Endothelial cell of umbilical vein (primary cell): Measurements from ENCODE around the gene MVP. TPM values are rescaled to one million over a fixed set of nuclear protein-coding genes. Genes with fewer than 3 reads are reported as not detected.

Experiments used
- BruUV-seq: library from RNA; stranded (reverse); fragments of 400-500 nt; replicated peaks from 2 replicates; lab custom pipeline; 2021; lab: Mats Ljungman, UMichigan
- CTCF ChIA-PET: fragments of 300-600, 350-600 bp; sonication (Branson Sonifier 250); formaldehyde crosslinking; loops from one replicate; lab custom pipeline; 2021; ENCODE audit warnings: antibody characterized with exemption, inconsistent platforms; lab: Charles Lee
- POLR2A ChIA-PET: fragments of 300-600, 350-600 bp; sonication (Branson Sonifier 250); formaldehyde crosslinking; loops from one replicate; lab custom pipeline; 2021; ENCODE audit warnings: antibody characterized with exemption, inconsistent platforms; lab: Charles Lee
- DNase-seq: peaks from one replicate; pipeline ENCODE4 v3.0.0-alpha.2; 2011; ENCODE audit warnings: low read depth, low spot score
- FAIRE-seq: peaks from 2 replicates; lab custom pipeline; 2011; peaks lifted over from hg19 to GRCh38; lab: Jason Lieb, UNC
- H2AFZ ChIP-seq: 2 replicates; pipeline ENCODE4 v1.6.0; 2012; ENCODE audit warnings: low read depth, low read length, control low read depth, inconsistent platforms
- H3K27ac ChIP-seq: 2 replicates; pipeline ENCODE4 v1.5.1; 2011; ENCODE audit warnings: low read depth, mild to moderate bottlenecking, control low read depth, low read length, moderate library complexity; ENCODE audit not compliant: insufficient read depth
- H3K27me3 ChIP-seq, 2 experiments: 2 replicates each; pipeline versions ENCODE4 v1.6.0 to v1.6.1; 2011; ENCODE audit warnings: low read length in 2 of 2, mixed read lengths in 1 of 2; ENCODE audit not compliant: control insufficient read depth in 2 of 2, insufficient read depth in 2 of 2
- H3K36me3 ChIP-seq, 2 experiments: 2 replicates in 1 of 2; 3 replicates in 1 of 2; pipeline ENCODE4 v1.5.1; 2011; ENCODE audit warnings: low read length in 2 of 2, mild to moderate bottlenecking in 1 of 2, moderate library complexity in 1 of 2; ENCODE audit not compliant: control insufficient read depth in 2 of 2, insufficient read depth in 2 of 2; ENCODE audit errors: extremely low read depth in 1 of 2
- H3K4me1 ChIP-seq: 3 replicates; pipeline ENCODE4 v1.5.1; 2011; ENCODE audit warnings: mild to moderate bottlenecking, low read length; ENCODE audit not compliant: control insufficient read depth, insufficient read depth; ENCODE audit errors: extremely low read depth
- H3K4me2 ChIP-seq: 2 replicates; pipeline ENCODE4 v1.6.1; 2011; ENCODE audit warnings: low read length, control low read depth, mixed read lengths; ENCODE audit not compliant: insufficient read depth
- H3K4me3 ChIP-seq, 3 experiments: fragments of 200-600 bp in 1 of 3; sonication (generic), shearing (Covaris generic) in 1 of 3; replicated peaks in 1 of 3; 2 replicates each; pipeline ENCODE4 v1.5.1; 2011 to 2016; ENCODE audit warnings: control low read depth in 3 of 3, low read length in 3 of 3, mild to moderate bottlenecking in 2 of 3, inconsistent platforms in 1 of 3, low read depth in 1 of 3, moderate library complexity in 1 of 3; ENCODE audit not compliant: insufficient read depth in 1 of 3
- H3K79me2 ChIP-seq: 2 replicates; pipeline ENCODE4 v1.6.0; 2012; ENCODE audit warnings: low read length, inconsistent platforms; ENCODE audit not compliant: control insufficient read depth, insufficient read depth
- H3K9ac ChIP-seq: replicated peaks from 2 replicates; pipeline ENCODE3; 2011; ENCODE audit warnings: low read length, control low read depth; ENCODE audit not compliant: insufficient read depth; ENCODE audit errors: extremely low read depth
- H3K9me1 ChIP-seq: replicated peaks from 3 replicates; pipeline ENCODE4 v1.6.0; 2011; ENCODE audit warnings: mild to moderate bottlenecking, low read length; ENCODE audit not compliant: control insufficient read depth, insufficient read depth; ENCODE audit errors: extremely low read depth
- H3K9me3 ChIP-seq: replicated peaks from 2 replicates; pipeline ENCODE4 v1.5.1; 2012; ENCODE audit warnings: low read length, inconsistent platforms; ENCODE audit not compliant: control insufficient read depth, insufficient read depth
- H4K20me1 ChIP-seq: replicated peaks from 2 replicates; pipeline ENCODE3; 2011; ENCODE audit warnings: mild to moderate bottlenecking, low read length; ENCODE audit not compliant: control insufficient read depth, insufficient read depth; ENCODE audit errors: extremely low read depth
- EZH2 ChIP-seq: IDR thresholded peaks from 2 replicates; pipeline ENCODE4 v1.6.1; 2012; ENCODE audit warnings: borderline replicate concordance, low read depth, mild to moderate bottlenecking, moderate library complexity, low read length, inconsistent platforms; ENCODE audit not compliant: severe bottlenecking
- FOS ChIP-seq: IDR thresholded peaks from 2 replicates; pipeline ENCODE4 v1.6.1; 2011; ENCODE audit warnings: mild to moderate bottlenecking, low read length, moderate library complexity, borderline replicate concordance; ENCODE audit not compliant: insufficient read depth
- GATA2 ChIP-seq: IDR thresholded peaks from 2 replicates; pipeline ENCODE4 v1.7.0; 2011; ENCODE audit warnings: low read depth, mild to moderate bottlenecking, moderate library complexity, mixed read lengths, low read length; ENCODE audit not compliant: insufficient read length, insufficient read depth
- JUN ChIP-seq: IDR thresholded peaks from 2 replicates; pipeline ENCODE4 v1.6.1; 2011; ENCODE audit warnings: borderline replicate concordance, low read depth; ENCODE audit not compliant: insufficient read length, insufficient read depth
- MYC ChIP-seq: IDR thresholded peaks from one replicate; pipeline ENCODE4 v1.6.1; 2011; ENCODE audit warnings: mild to moderate bottlenecking, low read depth, low read length
- POLR2A ChIP-seq: IDR thresholded peaks from 2 replicates; pipeline ENCODE4 v1.6.1; 2012; ENCODE audit warnings: low read depth, mild to moderate bottlenecking, control low read depth, low read length
- POLR2AphosphoS5 ChIP-seq: IDR thresholded peaks from 2 replicates; pipeline ENCODE4 v1.6.1; 2012; ENCODE audit warnings: low read depth, mild to moderate bottlenecking, control low read depth, low read length, moderate library complexity; ENCODE audit not compliant: insufficient read depth
- dilution Hi-C: fragments of 300-500 bp; cut with MboI; formaldehyde crosslinking; loops from one replicate; pipeline ENCODE4 v1.15.0; 2019; ENCODE audit warnings: low sequenced_read_pairs; ENCODE audit not compliant: extremely low pct_ligation_motif_present
- intact Hi-C: fragments of 100-400 bp; cut with micrococcal nuclease; formaldehyde crosslinking; loops from one replicate; pipeline ENCODE4 v1.10.0; 2022
- polyA plus RNA-seq, 4 experiments: library from polyadenylated mRNA; depleted of rRNA in 3 of 4; stranded (reverse) in 3 of 4; unstranded in 1 of 4; fragments of >200 nt; gene quantifications; 2 replicates each; pipeline versions ENCODE4 v1.2.1 to v1.2.3, GENCODE V29; 2011 to 2012; ENCODE audit warnings: missing spikeins in 1 of 4
- total RNA-seq: library from RNA; stranded (reverse); gene quantifications from 2 replicates; pipeline ENCODE4 v1.2.3, GENCODE V29; 2021
- TF ChIP-seq, protein P1 (sequence below), 2 donors: IDR thresholded peaks; 1 replicate in 1 of 2; 2 replicates in 1 of 2; pipeline ENCODE4 v1.5.1; 2011; ENCODE audit warnings: low read length in 2 of 2, mild to moderate bottlenecking in 2 of 2, moderate library complexity in 2 of 2, control low read depth in 1 of 2, inconsistent platforms in 1 of 2, low read depth in 1 of 2; ENCODE audit not compliant: insufficient read depth in 1 of 2; ENCODE audit errors: extremely low read depth in 1 of 2

The MVP gene
- total and polyA plus RNA-seq, 2 donors (not counting 3 experiments of a cell fraction or from before 2014, with no cell fraction given) = 49.8 to 118 TPM

DNA sequence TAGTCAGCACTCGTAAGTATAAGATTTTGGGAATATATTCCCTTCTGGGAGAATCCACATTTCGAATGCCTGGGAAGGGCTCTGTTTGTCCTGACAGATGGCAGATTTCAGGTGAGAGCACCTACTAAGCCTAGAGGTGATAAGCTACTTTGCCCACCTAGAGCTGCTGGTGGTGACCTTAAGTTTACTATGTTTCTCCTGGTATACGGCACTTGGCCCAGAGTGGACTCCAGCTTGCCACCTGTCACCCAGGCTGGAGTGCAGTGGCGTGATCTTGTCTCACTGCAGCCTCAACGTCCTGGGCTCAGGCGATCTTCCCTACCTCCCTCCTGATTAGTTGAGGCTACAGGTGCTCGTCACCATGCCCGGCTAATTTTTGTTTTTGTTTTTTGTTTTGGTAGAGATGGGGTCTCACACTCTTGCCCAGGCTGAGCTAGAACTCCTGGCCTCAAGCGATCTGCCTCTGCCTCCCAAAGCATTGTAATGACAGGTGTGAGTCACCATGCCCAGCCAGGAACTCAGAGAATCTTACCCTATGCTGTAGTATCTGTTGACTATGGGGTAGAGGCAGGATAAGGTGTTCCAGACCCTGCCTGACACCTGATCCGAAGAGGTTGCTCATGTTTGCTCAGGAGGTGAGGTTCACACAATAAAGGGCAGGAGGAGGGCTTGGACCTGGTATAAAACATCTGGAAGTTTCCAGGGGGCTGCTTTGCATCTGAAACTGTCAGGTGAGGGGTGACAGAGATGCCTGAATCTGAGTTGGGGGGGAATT, 42.5 kb upstream of the MVP start, which contains the start of gene ZG16:
ZG16 (plus strand) TSS at position 681 of the 775 bp plus-strand sequence. CDS start 1,011 bp downstream, outside the sequence.
- Histone ChIP-seq H3K4me3 (no peak within 1 kb of the TSS), H3K4me1 (no peaks in the 10 kb centered on the region), H3K27ac (no peak within 1 kb of the TSS), H2AFZ (no peak within 1 kb of the TSS), H3K9me1 (no peaks in the 10 kb centered on the region), H3K4me2 (no peak within 1 kb of the TSS), H3K36me3 (no peaks in the 10 kb centered on the region), H3K9ac (no peak within 1 kb of the TSS), H3K27me3 (peaks cover 17 to 25% of the 10 kb centered on the region in 2 experiments), H3K79me2 (no peaks in the 10 kb centered on the region), H4K20me1 (no peaks in the 10 kb centered on the region), H3K9me3 (no peaks in the 10 kb centered on the region)
- FAIRE-seq (no peak), DNase-seq (no peak)
- dilution Hi-C loops = no loop called here
- intact Hi-C loops = no loop called here
- TF ChIP-seq FOS = no peak
- BruUV-seq = no TSS peak
- ChIA-PET CTCF (interaction anchor here (0.9 kb wide), 1 partner anchor 49 kb away, joined by 3 read pairs; no protein-coding TSS in a partner anchor), POLR2A (no interaction called here)

DNA sequence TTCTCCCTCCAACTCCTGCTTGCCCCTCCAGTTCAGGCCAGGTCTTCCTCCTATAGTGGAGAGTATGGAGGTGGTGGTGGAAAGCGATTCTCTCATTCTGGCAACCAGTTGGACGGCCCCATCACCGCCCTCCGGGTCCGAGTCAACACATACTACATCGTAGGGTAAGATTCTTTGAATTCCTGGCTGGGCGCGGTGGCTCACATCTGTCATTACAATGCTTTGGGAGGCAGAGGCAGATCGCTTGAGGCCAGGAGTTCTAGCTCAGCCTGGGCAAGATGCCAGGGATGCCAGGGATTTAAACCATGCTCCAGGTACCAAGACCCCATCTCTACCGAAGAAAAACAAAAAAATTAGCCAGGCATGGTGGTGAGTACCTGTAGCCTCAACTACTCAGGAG, 40.8 kb upstream of the MVP start:
- POLR2A ChIA-PET = no interaction called here
- Histone ChIP-seq H4K20me1 (no peaks in the 10 kb centered on the region), H3K4me1 (no peaks in the 10 kb centered on the region), H3K79me2 (no peaks in the 10 kb centered on the region), H3K36me3 (no peaks in the 10 kb centered on the region), H3K27ac (no peak overlapping the region), H3K27me3 (peaks cover 17 to 25% of the 10 kb centered on the region in 2 experiments), H2AFZ (no peak overlapping the region), H3K9ac (no peak overlapping the region), H3K9me1 (no peaks in the 10 kb centered on the region), H3K9me3 (no peaks in the 10 kb centered on the region), H3K4me2 (no peak overlapping the region), H3K4me3 (no peak overlapping the region)
- TF ChIP-seq GATA2 (no peak), EZH2 (no peak), MYC (no peak), POLR2A (no peak), POLR2AphosphoS5 (no peak), FOS (no peak), JUN (no peak)
- TF ChIP-seq, protein P1, sequence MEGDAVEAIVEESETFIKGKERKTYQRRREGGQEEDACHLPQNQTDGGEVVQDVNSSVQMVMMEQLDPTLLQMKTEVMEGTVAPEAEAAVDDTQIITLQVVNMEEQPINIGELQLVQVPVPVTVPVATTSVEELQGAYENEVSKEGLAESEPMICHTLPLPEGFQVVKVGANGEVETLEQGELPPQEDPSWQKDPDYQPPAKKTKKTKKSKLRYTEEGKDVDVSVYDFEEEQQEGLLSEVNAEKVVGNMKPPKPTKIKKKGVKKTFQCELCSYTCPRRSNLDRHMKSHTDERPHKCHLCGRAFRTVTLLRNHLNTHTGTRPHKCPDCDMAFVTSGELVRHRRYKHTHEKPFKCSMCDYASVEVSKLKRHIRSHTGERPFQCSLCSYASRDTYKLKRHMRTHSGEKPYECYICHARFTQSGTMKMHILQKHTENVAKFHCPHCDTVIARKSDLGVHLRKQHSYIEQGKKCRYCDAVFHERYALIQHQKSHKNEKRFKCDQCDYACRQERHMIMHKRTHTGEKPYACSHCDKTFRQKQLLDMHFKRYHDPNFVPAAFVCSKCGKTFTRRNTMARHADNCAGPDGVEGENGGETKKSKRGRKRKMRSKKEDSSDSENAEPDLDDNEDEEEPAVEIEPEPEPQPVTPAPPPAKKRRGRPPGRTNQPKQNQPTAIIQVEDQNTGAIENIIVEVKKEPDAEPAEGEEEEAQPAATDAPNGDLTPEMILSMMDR (IDR thresholded peaks at IDR 0.05; ENCODE audit: extremely low read depth in 1 of 2, insufficient read depth in 1 of 2, low read depth in 1 of 2, low read length in 2 of 2) = no peak
- intact Hi-C loops (no loop called here), dilution Hi-C loops (no loop called here)
- DNase-seq = no peak
- FAIRE-seq = no peak
- no TSS peak for BruUV-seq
- CTCF ChIA-PET = interaction anchor here (1.1 kb wide), 1 partner anchor 11 kb away, joined by 3 read pairs; the partner anchor contains the start of gene KIF22
